Right hindlimb (tissue), 1 donor: ENCODE measurements around the gene TBC1D16.
"Not testable (repeated sequence)": the region's sequence is repeated elsewhere in the genome, so short reads cannot be mapped to it uniquely, and the experiment has no call there.

Experiments
- DNase-seq: peaks from one replicate; pipeline ENCODE4 v3.0.0-alpha.2; 2018

Gene TBC1D16

DNA sequence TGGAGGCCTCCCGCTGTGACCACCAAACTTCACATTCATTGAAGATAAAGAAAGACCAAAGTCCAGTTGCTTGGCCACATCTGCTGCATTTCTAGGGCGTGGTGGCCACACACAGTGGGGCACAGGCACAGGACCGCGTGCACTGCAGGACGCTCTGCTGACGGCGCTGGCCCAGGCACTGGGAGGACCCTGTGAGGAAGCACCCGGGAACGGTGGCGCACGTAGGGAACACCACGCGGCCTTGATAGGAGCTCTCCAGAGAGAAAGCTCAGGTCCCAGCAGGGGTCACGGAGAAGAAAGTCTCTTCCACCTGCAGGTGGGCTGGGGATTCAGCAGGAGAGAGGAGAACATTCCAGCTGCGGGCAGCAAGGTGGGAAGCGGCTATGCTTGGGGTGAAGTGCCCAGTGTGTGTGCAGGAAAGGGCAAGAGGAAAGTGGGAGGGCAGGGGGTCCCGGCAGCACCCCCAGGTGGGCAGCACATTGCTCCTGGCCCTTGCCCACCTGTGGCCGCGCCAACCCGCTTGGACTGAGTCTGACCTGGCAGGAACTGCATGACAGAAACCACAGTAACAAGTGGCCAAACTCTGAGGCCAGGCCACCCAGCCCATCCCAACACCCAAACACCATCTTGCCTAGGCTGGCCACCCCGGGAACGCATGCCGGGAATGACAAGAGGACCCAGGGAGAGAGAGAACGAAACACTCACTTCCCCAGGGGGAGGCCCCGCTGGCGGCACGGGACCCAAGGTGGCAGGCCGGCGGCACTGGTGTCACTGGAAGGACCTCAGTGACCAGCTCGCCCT, 32.8 kb downstream of the TBC1D16 start:
- no peak for DNase-seq

DNA sequence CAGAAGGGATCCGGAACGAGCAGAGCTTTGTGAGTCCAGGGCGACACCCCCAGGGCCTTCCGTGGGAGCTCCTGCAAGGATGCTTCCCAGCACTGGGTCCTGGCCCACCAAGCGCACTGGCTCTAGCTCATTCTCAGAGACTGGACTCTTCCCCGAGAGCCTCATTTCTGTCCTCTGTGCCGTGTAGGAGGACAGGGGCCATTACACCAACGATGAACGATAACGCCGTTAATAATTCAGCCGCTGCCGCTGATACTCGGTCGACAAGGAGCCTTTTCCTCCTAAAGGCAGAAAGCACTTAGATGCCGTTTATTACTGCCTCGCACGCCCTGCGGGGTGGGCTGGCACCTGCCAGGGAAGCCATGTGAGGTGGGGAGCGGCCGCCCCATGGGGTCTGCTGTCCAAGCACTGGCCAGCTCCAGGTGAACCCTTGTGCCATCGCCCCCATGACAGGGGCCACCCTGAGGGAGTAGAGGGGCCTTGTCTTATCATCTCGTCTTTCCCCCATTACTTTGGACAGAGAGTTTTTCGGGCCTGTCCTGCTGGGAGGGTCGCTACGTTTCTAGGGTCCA, 33.5 kb downstream of the TBC1D16 start:
- DNase-seq = no peak

DNA sequence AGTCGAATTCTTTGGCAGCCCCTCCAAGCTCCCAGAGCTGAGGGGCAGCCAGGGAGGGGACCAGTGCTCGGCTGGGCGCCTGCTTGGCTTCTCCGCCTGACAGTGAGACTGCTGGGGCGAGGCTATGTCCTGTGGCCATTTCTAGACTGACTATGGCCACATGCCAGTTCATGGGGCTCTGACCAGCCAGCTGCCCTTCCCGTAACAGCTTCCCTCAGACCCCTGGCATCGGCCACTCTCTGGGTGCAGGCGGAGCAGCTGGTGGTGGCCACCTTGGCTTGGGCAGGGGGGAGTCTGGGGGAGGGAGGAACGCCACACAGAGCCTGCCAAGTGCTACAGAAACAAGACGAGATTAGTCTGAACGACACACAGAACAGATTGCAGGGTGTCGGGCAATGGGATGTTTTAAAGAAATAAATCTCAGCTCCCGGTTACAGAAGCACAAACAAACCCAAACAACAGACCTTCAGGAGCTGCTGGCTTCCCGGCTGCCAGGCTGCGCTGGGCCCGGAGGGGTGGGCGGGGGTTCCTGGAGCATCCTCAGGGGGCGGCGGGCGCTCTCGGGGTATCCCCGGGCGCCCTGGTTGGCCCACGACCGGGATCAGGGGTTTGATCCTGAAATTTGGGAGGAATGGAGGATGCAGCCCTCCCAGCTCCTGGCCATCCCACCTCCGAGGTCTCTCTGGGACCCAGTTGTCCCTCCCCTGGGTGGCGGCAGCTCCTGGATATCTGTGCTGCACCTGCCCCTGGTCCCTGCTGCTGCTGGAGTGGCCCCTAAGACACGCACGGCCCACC, 34.5 kb downstream of the TBC1D16 start:
- DNase-seq = no peak

DNA sequence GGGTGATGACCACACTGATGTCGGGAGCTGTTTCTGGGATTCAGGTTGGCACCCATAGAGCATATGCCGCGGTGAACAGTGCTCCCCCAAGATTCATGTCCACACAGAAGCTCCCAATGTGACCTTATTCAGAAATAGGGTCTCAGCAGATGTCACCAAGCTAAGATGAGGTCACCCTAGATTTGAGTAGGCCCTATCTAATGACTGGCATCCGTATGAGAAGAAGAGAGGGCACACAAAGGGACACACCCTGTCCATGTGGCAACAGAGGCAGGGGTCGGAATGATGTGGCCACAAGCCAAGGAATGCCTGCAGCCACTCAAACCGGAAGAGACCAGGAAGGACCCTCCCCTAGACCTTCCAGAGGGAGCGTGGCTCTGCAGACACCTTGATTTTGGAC, 35.5 kb downstream of the TBC1D16 start:
- no peak for DNase-seq

DNA sequence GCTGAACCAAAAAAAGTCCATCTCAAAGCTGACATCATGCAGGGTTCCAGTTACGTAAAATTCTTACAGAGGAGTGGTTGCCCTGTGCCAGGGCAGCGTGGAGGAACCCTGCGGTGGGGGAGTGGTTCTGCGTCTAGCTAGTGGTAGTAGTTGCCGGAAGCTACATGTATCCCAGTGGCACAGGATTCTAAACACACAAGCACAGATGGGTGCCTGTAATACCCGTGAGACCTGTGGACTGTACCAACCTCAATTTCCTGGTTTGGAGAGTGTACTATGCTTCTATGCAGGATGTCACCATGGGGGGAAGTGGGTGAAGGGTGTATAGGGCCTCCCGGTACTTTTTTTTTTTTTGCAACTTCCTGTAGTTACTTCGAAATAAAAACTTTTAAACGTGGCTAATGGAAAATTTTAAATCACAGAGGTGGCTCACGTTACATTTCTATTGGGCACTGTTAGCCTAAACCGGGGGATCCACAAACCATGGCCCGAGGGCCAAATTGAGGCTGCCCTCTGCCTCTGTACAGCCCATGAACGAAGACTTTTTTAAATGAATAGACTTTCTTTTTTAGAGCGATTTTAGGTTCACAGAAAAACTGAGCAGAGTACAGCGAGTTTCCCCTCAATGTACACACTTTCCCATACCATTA, 38.5 kb downstream of the TBC1D16 start:
- DNase-seq = no peak

DNA sequence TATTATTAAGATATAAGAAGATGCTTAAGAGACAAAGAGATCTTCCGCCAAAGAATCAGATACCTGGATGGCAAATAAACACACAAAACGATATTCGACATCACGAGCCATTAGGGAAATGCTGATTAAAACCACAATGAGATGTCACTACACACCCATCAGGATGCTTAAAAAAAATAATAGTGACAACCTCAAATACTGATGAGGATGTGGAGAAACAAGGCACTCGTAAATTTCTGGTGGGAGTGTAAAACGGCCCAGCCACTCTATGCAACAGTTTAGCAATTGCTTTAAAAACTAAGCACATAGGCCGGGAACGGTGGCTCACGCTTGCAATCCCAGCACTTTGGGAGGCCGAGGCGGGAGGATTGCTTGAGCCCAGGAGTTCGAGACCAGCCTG, 39.4 kb downstream of the TBC1D16 start:
- no peak for DNase-seq

DNA sequence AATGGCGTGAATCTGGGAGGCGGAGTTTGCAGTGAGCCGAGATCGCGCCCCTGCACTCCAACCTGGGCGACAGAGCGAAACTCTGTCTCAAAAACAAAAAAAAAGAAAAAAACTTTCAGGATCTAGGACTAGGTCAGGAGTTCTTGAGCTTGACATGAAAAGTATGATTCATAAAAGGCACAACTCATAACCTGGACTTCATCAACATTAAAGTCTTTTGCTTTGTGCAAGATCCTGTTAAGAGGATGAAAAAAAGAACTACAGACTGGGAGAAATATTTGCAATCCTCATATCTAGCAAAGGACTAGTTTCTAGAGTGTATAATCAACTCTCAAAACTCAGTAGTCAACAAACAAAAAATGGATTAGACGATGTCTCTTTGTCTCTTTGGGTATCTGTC, 40.0 kb downstream of the TBC1D16 start:
- DNase-seq = no peak

DNA sequence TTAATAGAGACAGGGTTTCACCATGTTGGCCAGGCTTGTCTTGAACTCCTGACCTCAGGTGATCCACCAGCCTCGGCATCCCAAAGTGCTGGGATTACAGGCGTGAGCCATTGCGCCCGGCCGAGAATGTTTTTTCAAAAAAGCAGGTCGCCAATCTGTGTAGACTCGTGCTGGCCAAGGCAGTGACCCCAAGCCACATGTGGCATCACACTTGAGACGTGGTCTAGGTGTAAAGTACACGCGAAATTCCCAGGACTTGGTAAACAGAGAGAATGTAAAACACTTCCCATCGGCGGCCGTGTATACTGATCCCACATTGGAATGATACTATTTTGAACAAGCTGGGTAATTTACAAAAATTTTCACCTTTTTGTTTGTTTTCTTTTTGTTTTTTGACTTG, 41.1 kb downstream of the TBC1D16 start:
- DNase-seq = no peak

DNA sequence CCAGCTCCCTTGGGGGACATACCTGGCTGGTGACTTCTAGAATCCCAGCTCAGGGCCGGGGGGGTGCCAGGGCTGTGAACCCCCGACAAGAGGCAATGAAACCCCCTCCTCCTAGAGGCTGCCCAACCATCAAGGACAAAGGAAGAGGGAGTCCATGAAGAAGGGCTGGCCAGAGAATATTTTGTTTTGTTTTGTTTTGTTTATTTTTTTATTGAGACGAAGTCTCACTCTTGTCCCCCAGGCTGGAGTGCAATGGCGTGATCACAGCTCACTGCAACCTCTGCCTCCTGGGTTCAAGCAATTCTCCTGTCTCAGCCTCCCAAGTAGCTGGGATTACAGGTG, 41.5 kb downstream of the TBC1D16 start:
- DNase-seq = not testable (repeated sequence)

DNA sequence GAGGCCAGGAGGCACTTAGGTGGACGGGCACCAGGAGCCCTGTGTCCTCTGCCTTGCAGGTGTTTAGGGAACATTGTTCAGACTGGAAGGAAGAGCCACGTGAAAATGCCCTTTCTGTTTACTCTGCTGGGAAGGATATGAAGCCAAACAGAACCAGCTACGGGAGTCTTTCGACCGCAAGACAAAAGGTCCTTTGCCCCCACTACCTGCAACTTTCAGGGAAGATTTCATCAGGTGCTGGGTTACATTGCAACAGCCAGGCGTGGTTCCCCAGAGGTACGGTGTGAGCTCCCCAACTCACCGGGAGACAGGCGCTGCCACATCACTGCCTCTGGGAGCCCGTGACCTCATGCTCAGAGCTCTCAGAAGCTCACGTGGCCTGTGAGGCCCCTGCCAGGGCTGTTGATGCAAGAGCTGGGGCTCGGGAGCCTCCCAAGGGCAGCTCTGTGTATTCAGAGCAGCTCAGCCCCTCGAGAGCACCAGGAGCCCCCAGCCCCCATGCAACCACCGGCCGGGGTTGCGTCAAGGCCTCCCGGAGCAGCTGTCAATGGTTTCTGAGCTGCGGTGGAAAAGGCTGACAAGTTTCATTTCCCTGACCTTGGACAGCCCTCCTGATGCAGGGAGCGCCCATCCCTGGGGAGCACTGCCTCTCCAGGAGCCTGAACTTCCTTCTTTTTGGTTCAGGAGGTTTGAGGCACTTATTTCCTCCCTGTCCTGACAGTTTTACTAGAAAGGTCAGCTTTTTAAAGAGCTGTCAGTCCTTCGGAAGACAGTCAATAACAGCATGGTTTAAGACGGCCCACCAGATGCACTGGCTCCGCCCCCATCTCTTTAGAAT, 42.1 kb downstream of the TBC1D16 start:
- DNase-seq = peak; percentile 70

DNA sequence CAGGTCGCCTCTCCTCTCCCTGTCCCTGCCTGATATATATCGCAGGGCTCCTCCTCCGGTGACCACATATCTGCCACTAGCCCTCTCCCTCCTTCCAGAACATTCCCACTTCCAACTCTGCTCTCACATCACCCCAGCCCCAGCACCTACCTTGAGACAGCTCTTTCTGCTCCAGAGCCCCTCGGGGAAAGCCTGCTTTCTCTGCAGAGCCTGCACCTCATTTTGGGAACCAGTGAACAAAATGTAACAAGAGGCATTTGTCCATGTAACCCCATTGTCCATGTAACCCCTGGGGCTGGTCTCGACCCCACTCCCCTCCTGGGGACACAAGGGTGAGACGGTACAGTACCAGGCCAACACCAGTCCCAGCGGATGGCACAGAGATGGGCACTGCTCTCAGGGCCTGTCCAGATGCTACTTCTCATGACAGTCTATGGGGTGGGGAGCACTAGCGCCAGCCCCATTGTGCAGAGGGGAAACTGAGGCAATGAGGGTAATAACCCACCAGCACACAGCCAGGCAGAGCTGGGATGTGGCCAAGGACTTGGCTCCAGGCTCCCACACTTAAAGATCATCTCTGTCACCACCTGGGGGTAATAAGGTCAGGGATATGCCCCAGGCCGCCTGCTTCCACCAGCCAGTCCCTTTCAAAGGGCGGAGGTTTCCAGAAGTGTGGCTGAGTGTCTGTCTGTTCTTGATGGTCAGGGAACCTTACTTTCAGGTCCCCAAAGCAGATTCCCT, 42.9 kb downstream of the TBC1D16 start:
- no peak for DNase-seq

DNA sequence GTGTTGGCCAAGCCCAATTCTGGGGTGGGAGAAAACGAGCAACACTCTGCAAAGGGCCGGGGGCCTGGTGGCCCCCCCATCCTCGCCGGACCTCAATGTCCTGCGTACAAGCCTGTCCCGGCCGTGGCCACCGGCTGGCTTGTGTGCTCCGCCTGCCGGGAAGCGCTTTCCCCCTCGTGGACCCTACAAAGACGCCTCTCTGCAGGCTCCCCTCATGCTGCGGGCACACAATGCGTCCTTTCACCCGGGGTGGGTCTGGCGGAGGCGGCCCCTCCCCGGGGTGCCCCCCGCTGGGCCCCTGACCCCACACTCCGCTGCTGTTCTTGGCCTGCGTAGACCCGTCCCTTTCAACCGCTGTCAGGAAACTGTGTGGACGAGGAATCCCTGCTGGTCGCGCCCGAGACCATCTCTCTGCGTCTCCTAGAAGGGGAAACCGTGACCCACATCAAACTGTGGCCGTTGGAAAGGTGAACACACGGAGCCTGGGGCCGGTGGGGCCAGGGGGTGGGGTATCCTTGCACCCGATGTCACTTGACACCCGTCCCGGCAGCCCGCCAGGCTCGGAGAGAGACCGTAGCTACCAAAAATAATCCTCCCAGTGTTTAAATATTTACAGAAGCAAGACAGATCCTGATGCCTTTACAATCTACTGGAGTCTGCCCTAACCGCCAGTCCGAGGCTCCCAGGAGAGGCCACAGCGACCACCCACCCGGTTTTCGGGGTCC, 43.6 kb downstream of the TBC1D16 start:
- DNase-seq = peak; percentile 73

DNA sequence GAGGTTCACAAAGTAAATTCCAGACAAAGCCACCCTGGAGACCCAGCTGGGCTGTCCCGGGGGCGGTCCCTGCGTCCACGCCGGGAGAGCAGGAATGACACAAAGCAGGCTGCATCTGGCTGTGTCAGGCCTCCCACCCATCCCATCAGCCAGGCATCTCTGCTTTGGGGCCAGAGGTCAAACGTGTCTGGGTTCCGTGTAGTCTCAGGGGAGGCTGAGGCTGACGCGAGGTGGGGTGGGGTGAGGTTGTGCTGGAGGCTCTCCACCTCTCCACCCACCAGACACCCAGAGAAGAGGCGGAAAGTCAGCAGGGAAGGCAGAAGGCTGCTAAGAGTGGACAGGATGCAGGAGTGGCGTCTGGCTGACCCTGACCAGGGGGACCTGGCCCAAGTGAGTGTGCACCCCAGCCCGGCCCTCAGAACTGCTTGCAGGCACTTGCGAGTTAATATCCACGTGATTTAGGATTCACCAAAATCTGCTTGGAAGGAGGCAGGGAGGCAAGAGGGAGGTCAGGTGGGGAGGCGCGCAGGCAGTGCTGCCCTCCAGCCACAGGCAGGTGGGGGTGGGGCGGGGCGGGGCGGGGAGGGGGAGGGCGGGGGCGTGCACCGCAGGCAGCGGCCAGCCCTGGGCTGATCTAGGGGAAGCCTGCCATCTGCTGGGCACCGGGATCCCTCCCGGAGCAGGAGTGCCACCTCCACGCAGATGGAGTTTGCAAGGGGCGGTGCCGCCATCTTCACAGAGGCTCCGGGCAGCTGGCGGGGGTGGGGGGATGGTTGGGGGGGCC, 44.3 kb downstream of the TBC1D16 start:
- DNase-seq = peak; percentile 90

DNA sequence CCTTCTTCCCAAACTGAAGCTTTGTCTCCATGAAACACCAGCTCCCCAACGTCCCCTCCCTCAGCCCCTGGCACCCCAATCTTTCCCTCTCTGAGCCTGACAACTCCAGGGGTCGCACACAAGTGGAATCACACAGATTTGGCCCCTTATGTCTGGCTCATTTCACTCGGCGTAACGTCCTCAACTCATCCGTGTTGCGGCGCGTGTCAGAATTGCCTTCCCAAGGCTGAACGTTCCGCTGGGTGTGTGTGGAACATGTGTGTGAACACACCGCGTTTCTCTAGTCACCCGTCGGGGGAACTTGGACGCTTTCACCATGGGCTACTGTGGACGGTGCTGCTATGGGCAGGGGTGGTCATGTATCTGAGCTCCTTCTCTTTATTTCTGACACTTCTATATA, 45.0 kb downstream of the TBC1D16 start:
- no peak for DNase-seq

DNA sequence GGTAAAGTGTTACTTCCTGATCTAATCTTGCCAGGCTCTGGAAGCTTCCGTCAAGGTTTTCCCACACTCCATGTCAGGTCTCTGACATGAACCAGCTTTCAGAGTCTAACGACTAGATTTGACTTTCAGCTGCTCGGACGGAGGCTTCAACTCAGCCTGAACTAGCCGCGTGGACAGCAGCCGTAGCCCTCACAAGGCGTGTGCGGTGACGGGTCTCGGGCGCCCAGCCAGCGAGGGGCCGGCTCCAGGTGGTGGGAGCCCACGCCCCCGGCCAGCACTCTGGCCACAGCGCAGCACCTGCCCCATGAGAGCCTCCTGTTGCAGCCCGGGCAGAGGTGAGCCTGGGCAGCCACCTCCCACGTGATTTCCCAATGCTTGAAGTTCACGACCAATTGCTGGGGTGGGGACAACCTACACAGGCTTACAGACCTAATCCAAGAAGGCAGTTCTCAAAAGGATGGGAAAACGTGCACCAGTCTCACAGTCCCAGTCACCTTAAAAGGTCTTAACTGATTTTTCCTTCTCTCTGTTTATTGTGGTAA, 45.5 kb downstream of the TBC1D16 start:
- DNase-seq = no peak

DNA sequence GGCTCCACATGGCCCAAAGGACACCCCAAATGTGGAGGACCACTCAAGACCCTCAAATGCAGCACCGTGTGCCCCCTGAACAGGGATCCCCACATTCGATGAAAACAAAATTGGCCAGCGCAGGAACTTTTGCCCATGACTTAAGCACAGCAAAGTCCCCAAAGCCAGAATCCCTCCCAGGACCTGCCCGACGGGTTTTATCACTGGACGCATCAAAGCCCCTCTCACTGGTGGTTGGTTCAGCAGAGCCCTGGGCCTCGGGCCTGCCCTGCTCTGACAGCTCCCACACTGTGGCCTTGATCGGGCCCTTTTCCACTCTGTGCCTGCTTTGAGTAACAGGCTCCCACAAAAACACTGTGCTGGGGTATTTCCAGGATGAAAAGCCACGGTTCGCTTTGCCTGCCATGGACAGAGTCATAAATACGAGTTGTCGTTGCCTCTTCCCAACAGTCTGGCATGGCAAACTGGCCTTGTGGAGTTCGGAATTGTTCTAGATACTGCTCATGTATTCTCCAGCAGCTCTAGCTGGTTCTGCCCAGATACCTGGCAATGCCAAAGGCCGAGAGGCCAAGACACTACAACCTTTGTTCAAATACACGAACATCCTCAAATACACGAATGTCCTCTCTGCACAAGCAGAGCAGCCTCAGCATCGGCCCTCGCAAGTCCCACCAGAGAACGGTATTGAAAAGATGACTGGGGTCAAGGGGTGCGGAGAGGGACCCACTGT, 46.4 kb downstream of the TBC1D16 start:
- no peak for DNase-seq

DNA sequence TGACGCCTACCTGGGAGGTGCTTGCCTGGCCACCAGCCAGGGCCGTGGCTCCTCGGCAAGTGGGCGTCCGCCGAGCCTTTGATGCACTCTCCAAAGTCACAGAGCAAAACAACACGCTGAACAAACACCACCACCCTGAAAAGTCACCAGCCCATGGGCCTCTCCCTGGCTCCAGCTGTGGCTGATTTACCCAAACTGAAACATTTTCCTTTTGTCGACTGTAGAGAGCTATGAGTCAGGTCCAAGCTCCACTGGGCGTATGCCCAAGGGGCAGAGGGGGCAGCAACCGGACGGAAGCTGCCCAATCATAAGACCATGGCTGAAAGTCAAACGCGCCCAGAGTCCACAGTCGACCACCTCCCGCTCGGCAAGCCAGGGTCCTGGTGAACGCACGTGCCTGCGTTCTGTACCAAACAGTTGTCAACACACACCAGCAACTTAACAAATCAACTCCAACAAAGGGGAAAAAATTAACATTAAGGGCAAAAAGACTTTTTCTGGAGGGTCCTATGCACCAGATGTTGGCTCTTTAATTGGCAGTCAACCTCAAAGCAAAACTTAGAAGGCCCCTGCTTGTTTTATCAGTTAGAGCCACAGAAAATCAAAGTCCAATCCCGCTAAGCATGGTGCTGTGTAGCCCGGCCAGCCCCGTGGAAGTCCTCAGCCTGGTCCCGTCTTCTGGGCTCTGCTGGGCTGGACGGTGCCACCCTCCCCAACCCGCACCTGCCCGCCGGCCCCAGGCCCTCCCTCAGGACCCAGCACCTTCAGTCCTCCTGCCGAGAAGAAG, 47.3 kb downstream of the TBC1D16 start:
- DNase-seq = no peak

DNA sequence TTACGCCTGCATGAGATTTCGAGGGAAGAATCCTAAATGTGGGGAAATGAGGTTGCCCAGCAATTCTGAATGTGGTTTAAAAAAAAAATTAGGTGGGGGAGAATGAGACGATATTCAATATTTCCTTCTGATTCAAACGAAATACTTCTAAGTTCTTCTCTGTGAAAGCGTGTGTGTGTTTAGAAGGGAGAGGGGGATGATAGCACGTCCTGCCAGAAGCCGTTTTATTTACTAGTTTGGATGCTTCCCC, 47.8 kb downstream of the TBC1D16 start:
- DNase-seq = no peak
